Fibroblast of pulmonary artery (primary cell): ENCODE measurements around the gene HOXB8.
A peak's percentile ranks its signal among the peaks of the same experiment; 100 is the strongest.

ENCODE experiments used
- DNase-seq: peaks from one replicate; pipeline ENCODE4 v3.0.0-alpha.2; 2010; ENCODE audit warnings: low read depth
- H3K4me3 ChIP-seq: replicated peaks from 2 replicates; pipeline ENCODE4 v1.5.1; 2011; ENCODE audit warnings: low read depth, mild to moderate bottlenecking, control low read depth, low read length, moderate library complexity
- TF ChIP-seq, protein P1 (sequence below): IDR thresholded peaks from 2 replicates; pipeline ENCODE4 v1.5.1; 2011; ENCODE audit warnings: mild to moderate bottlenecking, control low read depth, low read length, inconsistent platforms; ENCODE audit errors: missing control alignments

The HOXB8 gene

GRCh38 chr17:48593126-48593829, 21.8 kb downstream of the HOXB8 start, which contains the start of gene HOXB5:
Gene HOXB5 (minus strand): TSS chr17:48593779. CDS start chr17:48593682, 97 bp downstream.
- TF ChIP-seq, protein P1, sequence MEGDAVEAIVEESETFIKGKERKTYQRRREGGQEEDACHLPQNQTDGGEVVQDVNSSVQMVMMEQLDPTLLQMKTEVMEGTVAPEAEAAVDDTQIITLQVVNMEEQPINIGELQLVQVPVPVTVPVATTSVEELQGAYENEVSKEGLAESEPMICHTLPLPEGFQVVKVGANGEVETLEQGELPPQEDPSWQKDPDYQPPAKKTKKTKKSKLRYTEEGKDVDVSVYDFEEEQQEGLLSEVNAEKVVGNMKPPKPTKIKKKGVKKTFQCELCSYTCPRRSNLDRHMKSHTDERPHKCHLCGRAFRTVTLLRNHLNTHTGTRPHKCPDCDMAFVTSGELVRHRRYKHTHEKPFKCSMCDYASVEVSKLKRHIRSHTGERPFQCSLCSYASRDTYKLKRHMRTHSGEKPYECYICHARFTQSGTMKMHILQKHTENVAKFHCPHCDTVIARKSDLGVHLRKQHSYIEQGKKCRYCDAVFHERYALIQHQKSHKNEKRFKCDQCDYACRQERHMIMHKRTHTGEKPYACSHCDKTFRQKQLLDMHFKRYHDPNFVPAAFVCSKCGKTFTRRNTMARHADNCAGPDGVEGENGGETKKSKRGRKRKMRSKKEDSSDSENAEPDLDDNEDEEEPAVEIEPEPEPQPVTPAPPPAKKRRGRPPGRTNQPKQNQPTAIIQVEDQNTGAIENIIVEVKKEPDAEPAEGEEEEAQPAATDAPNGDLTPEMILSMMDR = no peak
- no peak for DNase-seq
- H3K4me3 ChIP-seq = peak within 1 kb of the TSS; percentile 48

- no peak for DNase-seq
- TF ChIP-seq, protein P1 = no peak
- peak overlapping the region; percentile 48 for H3K4me3 ChIP-seq
Measured at GRCh38 chr17:48592577-48592976, 22.5 kb downstream of the HOXB8 start.

DNA sequence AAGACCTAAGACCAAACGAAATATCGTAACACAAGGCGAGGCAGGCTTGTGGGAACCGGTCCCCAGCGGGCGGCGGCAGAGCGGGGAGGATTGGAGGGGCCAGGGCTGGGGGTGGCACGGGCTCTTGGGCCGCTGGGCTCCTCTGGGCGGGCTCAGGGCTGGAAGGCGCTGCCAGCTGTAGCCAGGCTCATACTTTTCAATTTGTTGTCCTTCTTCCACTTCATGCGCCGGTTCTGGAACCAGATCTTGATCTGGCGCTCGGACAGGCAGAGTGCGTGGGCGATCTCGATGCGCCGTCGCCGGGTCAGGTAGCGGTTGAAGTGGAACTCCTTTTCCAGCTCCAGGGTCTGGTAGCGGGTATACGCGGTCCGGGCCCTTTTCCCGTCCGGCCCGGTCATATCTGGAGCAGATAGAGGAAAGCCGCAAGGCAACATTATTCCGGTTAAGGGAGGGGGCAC, 23.0 kb downstream of the HOXB8 start:
- TF ChIP-seq, protein P1 = no peak
- H3K4me3 ChIP-seq = peak overlapping the region; percentile 48
- no peak for DNase-seq

- H3K4me3 ChIP-seq = peak overlapping the region; percentile 48
- TF ChIP-seq, protein P1 = no peak
- no peak for DNase-seq
Measured at GRCh38 chr17:48591255-48592056, 23.6 kb downstream of the HOXB8 start.

GRCh38 chr17:48590607-48591161, 24.4 kb downstream of the HOXB8 start:
- DNase-seq = no peak
- H3K4me3 ChIP-seq = no peak overlapping the region
- TF ChIP-seq, protein P1 = no peak

- no peak for DNase-seq
- peak within 1 kb of the TSS; percentile 19 for H3K4me3 ChIP-seq
- TF ChIP-seq, protein P1 = no peak
Measured at GRCh38 chr17:48589831-48590606, 25.1 kb downstream of the HOXB8 start, which contains the start of gene HOXB3. Gene HOXB3 (minus strand): TSS chr17:48590241. CDS start chr17:48552474, 37,767 bp downstream.
